ENCODE measurements around the gene POU3F1.

POU3F1 gene

DNA sequence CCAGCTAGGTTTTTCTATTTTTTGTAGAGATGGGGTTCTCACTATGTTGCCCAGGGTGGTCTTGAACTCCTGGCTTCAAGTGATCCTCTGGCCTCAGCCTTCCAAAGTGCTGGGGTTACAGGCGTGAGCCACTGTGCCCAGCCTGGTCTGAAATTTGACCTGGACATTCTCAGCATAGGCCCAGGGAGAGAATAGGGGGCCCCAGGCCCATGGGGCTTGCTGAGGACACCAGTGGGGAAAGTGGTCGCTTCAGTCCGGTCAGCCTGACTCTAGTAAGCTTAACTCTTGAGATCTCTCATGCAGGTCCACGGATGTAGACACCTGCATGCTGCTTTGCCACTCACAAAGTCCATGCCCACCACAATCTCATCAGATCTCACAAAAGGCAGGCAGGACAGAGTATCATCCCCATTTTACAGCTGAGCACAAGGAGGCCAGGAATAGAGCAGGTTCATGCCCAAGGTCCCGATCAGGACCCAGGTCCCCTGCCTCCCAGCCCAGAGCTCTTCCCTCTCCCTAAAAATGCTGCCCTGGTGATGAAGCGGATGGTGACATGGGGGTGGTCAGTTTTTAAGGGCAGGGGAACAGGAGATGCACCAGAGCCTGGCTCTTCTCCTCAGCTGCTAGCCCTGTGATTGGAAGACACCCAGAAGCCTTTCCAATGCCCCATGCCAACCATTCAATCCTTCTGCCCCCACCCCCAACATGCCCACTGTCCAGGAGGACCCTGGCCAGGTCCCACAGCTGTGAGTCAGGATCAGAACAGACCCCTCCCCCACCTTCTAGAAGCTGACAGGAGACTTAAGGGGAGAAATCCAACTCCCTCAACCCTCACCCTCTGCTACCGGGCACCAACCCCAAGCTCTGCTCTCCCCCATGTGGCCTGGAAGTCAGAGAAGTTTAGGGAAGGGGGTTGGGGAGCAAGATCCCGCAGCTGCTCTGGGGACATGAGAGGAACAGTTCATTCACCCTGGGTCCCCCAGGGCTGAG is 43.0 kb downstream of the POU3F1 start:
- DNase-seq = no peak

DNA sequence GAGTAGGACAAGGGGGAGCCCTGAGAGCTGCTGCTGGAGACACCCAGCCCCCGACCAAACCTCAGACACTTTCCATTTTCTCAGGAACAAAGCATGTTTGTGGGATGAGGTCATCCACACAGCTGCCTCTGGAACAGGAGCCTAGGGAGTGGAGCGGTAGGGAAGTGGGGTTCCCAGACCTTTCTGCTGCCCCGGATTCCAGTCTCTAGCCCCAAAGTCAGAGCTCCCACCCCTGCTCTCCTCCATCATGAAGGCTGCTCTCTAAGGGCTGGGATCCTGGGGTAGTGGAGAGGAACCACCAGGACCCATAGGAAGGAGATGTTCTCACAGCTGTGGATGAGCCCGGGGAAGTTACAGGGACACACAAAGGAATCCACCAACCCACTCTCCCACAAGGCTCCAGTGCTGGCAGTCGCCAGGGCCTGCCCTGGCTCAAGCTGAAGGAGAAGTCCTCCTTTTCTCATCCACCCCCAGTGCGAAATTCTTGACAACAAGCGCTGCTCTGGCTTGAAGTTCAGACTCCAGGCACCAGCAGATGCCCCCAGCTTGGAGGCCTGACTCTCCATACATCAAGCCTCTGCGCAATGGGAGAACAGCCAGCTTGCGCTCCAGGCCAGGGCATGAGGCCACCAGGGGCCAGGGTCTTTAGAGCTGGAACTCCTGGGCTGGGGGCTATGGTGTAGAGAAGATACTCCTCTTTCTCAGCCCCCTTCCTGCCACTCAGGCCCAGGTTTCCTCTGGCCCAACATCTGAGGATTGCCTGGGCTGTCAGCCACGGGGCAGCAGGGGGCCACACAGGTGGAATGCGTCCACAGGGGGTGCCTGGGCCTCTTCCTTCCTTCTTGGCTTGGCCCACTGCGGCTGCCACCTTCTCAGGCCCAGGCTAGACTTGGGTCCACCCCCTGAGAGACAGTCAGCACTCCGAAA is 45.8 kb downstream of the POU3F1 start:
- DNase-seq = no peak

DNA sequence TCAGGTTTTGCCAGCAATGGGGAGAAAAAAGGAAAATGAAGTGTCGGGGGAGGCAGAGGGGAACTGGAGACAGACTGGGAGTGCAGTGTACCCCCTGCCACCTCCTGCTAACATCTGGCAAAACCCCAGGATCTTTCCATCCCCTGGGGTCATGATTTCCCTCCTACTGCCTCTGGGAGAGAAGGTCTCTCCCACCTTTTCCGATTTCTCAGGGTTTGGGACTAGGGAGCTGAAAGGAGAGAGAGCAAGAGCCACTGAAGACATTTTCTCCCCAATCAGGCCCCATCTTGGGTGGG is 46.4 kb downstream of the POU3F1 start:
- no peak for DNase-seq

DNA sequence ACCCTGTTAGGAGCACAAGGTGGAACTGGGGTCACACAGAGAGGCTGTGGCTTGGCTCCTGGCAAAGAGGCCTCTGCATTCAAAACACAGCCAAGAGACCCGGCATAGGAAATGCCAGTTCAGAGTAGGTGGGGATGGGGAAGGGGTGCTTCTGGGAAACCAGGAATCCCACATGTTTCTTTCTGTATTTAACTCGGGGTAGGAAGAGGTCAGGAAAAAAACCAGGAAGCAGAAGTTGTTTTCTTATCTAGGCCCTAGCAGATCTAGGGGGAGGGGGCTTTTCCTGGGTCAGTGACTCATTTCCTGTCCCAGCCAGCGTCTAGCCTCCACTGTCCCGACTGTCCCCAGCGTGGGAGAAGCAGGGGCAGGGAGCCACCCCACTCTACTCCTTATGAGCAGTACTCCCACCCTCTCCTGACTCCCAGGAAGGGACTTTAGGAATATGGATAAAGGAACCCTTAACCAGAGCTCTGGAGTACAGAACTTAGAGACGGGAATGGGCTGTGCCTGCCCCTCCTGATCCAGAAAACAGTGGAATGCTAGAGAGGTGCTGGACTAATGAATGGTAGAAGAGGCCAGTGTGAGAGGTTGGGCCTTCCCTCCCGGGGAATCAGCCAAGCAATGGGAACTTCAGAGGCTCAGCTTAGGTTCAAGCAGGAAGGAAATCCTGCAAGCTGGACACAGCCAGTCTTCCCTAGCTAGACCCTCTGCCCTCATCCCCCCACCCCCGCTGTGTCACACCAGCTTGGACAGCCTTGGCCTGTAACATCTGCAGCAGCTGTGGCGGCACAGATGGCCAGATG is 47.0 kb downstream of the POU3F1 start:
- no peak for DNase-seq

GRCh38 chr1:37998913-37999429 is 47.6 kb downstream of the POU3F1 start:
- no peak for DNase-seq

GRCh38 chr1:37998089-37998808 is 48.3 kb downstream of the POU3F1 start:
- DNase-seq = no peak

DNA sequence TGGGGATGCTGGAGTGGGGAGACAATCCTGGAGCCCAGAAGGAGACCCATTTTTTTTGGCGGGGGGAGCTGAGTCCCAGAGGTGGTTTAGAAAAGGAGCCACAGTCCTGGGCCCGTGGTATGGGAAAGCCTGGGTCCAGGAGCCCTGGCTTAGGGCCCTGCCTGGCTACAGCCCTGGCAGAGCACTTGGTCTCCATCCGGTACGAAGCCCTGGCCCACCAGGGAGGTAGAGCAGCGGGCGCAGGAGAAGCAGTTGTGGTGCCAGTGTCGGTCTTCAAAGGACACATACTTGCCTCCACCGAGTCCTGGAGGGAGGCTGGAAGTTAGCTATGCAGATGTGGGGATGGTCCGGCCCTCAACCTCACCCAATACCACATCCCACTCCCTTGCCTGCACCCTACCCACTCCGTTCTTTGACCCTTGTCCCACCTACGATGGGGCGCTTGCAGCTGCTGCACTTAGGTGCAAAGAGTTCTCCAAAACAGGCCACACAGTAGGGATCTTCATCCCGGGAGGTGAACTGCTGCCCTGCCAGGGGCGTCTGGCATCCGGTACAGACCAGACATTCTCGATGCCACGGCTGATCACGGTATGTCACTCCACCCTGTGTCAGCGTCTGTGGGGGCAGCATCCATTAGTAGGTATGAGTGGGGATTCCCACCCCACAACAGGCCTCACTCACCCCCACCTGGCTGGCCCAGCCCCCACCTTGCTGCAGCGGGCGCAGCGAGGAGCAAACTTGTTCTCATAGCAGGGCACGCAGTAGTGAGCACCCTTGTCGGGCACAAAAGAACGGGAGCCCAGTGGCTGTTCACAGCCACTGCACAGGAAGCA is 49.1 kb downstream of the POU3F1 start:
- no peak for DNase-seq

GRCh38 chr1:37995751-37996345 is 50.7 kb downstream of the POU3F1 start:
- no peak for DNase-seq

- no peak for DNase-seq
Observed at GRCh38 chr1:37994886-37995566, 51.6 kb downstream of the POU3F1 start.

All from effector CD4-positive, alpha-beta T cell (primary cell).